Putamen (tissue), 1 donor: ENCODE measurements around the gene ALKBH2.

ENCODE experiments used
- DNase-seq: peaks from one replicate; pipeline ENCODE4 v3.0.0-alpha.2; 2016; ENCODE audit warnings: low spot score

ALKBH2 gene

DNA sequence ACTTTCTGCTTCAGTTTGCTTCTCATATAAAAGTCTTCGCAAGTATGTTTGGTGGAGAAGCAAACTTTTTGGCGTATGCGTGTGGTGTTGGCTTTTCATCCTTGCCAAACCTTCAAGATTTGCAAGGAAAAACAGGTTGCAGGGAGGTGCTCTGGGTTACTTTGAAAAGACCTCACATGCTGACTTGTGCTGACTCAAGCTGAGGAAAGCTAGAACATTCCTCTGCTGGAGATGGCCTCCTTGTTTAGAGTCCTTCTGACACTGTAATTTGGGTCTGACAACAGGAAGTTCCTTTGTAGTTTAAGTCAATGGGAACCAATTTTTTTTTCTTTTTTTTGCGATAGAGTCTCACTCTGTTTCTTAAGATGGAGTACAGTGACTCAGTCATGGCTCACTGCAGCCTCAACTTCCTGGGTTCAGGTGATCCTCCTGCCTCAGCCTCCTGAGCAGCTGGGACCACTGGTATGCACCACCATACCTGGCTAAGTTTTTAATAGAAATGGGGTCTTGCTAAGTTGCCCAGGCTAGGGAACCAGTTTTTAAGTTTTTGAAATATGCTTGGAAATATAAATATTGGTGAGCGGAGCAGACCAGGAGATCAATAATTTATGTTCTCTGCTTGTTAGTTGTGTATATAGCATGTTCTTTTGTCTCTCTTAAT is 20.5 kb upstream of the ALKBH2 start:
- DNase-seq: no peak

DNA sequence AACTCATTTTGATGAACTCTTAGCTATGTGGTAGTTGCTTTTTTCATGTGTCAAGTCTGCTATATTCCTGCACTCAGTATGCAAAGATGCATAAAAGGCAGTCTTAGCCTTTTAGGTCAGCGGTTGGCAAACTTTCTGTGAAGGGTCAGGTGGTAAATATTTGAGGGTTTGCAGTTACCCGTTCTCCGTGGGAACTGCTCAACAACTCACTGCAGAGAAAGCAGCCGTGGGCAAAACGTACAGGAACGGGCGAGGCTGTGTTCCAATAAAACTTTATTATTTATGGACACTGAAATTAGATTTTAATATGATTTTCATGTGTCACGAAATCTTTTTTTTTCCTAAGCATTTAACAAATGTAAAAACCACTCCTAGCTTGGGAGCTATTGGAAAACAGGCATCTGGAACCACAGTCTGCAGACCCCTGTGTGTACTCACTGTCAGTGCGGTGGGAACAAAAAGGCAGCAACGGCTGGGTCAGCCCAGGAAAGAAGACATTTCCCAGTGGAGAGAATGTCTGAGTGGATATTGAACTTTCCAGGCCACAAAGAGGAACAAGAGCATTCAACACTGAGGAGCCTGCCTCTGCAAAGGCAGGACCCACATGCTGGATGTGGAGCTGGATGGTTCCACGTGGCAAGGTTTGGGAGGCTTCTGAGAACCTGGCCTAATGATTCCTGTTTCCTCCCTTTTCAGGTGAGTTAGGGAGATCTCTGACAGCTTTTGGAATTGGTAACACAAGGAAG is 19.6 kb upstream of the ALKBH2 start:
- DNase-seq: no peak

DNA sequence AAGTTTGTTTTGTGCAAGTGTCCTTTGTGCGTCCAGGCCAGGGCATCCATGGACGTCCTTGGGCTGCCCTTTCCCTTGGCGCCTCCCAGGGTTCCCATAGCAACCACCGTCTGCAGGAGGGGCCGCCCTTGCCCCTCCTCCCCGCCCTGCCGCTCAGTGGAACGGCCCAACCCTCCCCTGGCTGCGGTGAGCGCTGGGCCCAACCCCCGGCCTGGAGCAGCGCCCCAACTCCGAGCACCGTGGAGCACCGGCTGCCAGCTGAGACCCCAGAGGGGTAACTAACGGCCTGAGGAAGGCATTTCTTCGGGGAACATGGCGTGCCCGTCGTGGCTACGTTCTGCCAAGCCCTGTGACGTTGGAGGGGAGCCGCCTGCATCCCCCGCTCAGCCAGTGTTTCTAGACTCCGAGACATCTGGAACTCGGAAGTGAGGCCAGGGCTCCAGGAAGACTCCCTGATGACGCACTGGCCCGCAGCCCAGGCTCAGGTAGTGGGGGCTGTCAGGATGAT is 17.8 kb upstream of the ALKBH2 start:
- peak; percentile 92 for DNase-seq

DNA sequence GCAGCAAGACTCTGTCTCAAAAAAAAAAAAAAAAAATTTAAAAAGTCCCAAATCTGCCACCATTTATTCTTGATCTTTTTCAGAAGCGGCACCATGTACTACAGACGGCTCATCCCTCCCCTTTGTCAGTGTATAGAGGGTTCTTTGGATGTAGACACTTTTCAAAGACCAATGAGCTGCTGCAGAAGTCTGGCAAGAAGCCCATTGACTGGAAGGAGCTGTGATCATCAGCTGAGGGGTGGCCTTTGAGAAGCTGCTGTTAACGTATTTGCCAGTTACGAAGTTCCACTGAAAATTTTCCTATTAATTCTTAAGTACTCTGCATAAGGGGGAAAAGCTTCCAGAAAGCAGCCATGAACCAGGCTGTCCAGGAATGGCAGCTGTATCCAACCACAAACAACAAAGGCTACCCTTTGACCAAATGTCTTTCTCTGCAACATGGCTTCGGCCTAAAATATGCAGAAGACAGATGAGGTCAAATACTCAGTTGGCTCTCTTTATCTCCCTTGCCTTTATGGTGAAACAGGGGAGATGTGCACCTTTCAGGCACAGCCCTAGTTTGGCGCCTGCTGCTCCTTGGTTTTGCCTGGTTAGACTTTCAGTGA is 16.6 kb upstream of the ALKBH2 start:
- peak; percentile 33 for DNase-seq

DNA sequence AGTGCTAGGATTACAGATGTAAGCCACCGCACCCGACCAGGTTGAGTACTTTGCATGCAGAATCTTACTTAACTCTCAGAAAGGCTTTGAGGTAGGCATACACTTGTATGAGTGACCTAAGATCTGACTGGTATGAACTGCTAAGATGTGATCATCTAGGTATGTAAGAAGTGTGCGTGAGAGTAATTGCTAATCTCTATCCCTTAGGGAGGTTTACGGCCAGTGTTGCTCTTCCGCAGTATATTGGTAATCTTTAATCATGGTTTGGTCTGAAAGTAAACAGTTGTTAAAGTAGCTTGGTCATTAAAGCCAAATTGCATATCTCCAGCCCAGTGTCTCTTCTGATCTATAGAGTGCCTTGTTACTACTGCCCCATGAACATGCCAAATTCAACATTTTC is 11.9 kb upstream of the ALKBH2 start:
- DNase-seq: no peak

DNA sequence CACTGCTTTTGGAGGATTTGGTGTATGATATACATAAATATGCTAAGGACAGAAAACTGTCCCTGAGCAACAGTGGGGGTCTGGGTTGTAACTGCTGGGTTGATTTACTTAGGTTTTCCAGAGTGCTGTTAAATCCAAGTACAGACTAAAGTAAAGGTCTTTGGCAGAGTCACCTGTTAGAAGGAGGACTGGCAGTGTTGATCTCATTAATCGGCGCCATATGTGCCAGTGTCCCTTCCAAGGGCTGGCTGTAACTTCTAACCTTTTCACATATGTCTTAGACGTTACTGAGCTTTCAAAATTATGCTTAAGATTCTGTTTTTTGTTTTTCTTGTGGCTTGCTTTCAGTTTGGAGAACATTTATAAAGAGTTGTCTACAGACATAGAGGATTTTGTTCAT is 9.2 kb upstream of the ALKBH2 start:
- DNase-seq: no peak

DNA sequence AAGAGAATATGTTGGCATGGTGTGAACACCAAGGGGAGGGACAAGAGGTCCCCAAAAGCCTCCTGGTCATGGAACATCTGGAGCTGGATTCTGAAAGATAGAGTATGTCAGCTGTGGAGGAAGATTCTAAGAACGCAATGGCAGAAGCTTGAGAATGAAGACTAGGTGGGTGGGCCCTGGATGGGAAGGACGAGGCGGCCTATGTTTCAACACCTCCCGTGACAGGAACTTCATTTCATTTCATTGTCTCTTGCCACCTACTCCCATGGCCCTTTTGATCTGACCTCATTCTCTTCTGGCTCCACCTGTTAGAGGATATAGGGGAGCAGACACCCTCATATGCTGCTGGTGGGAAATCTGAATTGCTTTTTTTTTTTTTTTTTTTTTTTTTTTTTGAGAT is 7.5 kb upstream of the ALKBH2 start:
- no peak for DNase-seq

DNA sequence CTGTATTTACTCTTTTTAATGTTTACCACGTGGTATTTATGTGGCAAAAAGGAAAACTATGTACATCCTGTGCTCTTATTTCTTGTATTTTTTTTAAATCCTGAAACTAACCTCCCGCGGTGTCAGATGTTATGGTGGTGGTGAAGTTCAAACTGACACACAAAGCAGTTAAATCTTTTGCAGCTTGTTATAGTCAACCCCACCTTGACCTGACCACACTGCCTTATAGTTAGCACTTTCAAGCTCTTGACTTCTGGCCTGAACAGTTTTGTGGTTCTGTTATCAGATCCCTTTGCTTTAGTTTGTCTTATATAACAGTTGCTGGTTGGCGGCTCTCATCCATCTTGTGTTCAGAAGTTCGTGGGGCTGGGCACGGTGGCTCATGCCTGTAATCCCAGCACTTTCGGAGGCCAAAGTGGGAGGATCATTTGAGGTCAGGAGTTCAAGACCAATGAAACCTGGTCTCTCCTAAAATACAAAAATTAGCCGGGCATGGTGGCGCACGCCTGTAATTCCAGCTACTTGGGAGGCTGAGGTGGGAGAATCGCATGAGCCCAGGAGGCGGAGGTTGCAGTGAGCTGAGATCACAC is 6.3 kb upstream of the ALKBH2 start:
- no peak for DNase-seq

DNA sequence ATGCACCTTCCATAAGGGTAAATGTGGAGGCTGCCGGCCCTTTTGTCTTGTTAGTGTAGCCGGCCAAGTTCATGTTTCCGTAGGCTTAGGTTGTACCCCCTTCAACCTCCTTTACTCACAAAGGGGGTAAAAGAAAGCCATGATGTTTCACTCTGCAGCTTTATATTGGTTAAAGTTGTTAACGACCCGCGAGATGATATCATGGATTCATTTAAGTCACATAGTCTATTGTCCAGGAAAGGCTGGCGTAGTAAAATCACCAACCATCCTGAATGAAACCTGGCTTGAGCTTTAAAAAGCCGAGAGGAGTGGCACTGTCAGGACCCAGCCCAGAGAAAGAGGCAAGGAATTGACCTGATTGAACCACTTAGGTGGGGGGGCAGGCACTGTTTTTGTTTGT is 5.4 kb upstream of the ALKBH2 start:
- no peak for DNase-seq

DNA sequence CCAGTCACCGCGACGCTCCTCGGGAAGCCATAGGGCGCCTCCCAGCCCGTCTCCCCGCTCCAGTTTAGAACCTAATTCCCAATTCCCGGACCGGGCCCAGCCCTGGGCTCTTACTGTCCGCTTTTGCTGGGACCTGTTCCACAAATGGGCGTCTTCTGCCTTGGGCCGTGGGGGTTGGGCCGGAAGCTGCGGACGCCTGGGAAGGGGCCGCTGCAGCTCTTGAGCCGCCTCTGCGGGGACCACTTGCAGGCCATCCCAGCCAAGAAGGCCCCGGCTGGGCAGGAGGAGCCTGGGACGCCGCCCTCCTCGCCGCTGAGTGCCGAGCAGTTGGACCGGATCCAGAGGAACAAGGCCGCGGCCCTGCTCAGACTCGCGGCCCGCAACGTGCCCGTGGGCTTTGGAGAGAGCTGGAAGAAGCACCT is 4.9 kb upstream of the ALKBH2 start:
- DNase-seq: no peak

DNA sequence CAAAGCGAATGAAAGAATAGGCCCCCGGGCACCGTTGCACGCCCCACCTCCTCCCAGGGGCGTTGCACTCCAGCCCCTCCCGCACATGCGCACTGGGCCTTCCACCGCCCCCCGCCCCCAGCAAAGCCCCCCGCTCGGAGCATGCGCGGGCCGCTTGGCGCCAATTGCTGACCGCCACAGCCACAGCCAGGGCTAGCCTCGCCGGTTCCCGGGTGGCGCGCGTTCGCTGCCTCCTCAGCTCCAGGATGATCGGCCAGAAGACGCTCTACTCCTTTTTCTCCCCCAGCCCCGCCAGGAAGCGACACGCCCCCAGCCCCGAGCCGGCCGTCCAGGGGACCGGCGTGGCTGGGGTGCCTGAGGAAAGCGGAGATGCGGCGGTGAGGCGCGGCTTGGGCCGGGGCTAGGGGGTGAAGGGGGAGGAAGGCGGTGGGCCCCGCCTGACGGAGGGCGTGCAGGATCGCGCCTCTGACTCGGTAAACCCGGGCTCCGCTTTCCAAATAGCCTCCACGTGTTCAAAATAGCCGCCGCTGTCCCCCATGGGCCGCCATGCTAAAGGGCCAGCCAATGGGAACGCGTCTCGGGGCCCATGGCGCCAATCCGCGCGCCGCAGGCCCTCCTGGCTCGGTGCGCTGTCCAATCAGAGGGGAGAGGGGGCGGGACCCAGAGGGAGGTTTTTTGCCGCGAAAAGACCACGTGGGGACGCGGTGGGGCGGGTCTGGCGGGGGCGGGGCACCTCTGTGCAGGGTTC is 4.3 kb upstream of the ALKBH2 start, which contains the start of gene UNG:
Gene UNG (plus strand): TSS at position 163 of the 748 bp plus-strand sequence. CDS start 83 bp downstream, at position 246.
- peak; percentile 96 for DNase-seq

DNA sequence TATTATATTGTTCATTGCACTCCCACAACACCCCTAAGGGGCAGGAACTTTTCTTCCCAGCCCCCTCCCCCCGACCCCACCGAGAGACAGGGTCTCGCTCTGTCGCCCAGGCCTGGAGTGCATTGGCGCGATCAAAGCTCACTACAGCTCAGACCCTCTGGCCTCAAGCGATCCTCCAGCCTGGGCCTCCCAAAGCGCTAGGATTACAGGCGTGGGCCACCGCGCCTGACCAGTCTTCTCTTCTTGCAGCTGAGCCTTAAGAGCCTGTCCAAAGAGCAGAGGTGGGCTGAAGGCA is 3.8 kb upstream of the ALKBH2 start:
- no peak for DNase-seq

DNA sequence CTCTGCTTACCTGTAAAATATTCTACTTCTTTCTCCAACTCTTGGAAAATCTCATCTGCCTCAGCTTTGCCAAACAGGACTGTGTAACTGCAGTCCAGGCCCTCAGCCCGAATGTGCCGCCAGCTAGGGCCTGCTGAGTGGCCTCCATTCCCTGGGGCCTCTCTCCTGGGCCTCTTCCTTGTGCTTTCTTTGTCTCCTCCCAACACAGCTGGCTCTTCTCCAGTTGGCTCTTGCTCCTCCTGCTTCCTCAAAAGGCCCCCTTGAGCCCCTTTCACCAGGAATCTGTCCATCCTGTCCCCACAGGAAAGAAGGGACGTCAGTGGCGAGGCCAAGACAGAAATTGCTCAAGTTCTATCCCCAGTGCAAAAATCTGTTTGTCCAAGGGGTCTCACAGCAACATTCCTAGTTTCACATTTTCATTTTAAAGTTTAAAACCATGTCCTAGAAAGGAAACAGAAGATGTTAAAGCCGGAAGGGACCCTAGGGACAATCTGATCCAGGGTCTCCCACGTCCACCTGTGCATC is 713 bp downstream of the ALKBH2 start:
- DNase-seq: no peak

DNA sequence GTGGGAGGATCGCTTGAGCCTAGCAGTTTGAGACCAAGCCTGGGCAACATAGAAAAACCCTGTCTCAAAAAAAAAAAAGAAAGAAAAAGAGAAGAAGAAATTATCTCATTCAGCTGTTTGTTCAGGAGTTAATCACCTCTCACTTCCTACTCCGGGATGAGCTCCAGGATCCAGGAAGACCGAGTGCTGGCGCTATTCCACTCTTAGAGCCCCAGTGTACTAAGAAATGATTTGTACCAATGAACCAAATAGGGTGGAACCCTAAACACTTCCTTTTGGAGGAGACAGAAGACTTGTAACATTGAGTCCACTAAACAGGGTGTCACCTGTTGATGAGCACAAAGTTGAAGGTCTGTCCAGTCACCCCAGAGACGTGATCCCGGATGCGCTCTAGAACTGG is 3.6 kb downstream of the ALKBH2 start:
- no peak for DNase-seq

DNA sequence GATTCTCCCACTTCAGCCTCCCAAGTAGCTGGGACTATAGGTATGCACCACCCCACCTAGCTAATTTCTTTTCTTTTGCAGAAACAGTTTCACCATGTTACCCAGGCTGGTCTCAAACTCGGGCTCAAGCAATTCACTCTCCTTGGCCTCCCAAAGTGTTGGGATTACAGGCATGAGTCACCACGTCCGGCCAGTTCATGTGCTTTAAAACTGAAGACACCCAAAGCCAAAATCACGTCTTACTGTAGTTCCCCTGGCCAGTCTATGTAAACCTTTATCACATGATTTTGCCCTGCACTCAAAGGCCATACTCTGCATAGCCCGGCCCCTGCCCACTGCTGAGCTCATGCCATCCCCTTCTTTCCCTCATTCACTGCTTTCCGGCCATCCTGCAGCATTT is 4.5 kb downstream of the ALKBH2 start:
- DNase-seq: no peak

DNA sequence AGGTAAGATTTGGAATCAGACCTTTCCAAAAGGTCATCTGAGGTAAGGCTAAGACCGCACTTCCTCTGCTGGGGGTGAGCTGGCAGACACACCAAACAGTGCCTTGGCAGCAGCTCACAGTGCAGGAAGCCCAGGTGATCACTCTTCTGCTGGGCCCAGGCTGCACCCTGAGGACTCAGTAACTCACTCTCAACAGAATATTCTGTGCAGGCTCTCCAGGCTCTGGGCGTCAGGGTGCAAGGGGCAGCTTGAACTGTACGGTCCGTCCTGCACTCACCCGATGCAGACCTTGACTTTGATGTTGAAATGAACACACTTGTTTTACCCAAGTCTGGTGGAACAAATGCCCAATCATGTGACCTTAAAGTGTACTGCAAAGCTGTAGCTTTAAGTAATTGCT is 6.0 kb downstream of the ALKBH2 start:
- DNase-seq: no peak

DNA sequence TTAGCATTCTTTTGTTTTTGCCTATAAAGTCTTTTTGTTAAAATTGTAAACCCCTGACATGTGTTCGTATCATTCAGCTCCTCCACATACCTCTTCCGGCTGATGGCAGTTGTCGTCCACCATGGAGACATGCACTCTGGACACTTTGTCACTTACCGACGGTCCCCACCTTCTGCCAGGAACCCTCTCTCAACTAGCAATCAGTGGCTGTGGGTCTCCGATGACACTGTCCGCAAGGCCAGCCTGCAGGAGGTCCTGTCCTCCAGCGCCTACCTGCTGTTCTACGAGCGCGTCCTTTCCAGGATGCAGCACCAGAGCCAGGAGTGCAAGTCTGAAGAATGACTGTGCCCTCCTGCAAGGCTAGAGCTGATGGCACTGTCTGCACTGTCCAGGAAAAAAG is 7.7 kb downstream of the ALKBH2 start:
- no peak for DNase-seq

DNA sequence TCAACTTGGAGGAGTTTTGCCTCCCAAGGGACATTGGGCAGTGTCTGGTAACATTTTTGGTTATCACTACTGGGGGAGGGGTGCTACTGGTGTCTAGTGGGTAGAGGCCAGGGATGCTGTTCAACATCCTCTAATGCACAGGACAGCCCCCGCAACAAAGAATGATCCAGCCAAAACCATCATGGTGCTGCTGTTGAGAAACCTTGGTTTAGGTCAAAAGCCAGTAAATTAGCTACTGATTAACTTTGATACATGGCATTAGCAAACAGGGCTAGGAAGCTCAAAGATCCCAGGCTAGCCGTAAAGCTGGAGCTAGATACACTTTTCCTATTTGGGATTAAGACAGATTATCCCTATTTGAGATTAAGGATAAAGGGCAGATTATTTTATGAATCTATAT is 8.8 kb downstream of the ALKBH2 start:
- DNase-seq: no peak

DNA sequence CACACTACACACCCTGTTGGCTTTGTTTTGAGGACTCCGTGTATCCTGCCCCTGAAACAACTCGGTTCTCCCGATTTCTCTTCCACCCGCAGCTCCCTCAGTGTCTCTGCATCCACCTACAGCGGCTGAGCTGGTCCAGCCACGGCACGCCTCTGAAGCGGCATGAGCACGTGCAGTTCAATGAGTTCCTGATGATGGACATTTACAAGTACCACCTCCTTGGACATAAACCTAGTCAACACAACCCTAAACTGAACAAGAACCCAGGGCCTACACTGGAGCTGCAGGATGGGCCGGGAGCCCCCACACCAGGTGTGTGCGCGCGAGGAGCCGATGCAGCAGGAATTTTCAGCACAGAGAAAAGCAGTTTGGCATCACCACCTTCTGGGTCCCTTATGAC is 10.5 kb downstream of the ALKBH2 start:
- DNase-seq: no peak

DNA sequence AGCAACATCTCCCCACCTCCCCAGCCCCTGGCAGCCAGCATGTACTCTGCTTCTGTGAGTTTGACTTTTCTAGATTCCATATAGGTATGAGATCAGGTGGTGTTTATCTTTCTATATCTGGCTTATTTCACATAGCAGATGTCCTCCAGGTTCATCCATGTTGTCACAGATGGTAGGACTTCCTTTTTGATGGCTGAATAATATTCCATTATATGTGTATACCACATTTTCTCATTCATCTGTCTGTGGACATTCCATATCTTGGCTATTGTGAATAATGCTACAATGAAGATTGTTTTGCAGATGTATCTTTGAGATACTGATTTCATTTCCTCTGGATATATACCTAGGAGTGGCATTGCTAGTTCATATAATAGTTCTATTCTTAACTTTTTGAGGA is 18.4 kb downstream of the ALKBH2 start:
- DNase-seq: no peak

DNA sequence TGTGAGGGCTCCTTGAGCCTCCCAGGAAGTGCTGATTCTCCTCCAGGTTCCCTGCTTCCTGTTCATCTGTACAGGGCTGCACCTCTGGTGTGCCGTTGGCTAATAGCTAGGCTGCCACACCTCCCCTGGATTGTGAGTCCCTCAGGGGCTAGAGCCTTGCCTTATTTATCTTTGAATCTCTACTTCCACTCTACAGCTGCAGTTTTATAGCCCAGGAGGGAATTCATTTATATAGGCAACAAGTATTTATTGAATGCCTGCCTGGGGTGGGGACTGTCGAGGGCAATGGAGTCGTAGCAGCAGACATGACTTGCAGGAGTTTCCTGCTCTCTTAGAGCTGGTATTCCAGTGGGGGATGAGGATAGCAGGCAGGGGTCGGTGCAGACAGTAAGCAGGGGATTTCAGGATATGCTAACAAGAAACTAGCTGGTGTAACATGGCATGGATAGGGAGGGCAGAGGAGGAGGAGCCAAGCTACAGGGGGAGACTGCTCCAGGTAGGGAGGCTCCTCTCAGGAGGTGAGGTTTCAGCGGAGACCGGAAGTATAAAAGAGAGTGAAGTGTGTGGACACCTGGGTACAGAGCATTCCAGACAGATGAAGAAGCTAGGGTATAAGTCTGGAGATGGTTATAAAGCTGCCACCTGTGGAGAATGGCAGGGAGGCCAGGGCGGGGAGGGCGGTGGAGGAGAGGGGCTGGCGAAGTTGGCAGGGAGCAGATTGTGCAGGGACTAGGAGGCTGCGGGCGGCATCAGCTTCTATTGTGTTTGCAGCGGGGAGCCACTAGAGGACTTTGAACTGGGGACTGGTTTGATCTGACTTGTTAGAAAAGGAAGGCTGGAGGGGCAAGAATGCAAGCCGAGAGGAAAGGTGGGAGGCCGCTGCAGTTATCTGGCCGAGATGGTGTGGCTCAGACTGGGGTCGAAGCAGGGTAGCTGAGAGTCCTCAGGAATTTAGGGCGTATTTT is 23.7 kb downstream of the ALKBH2 start:
- DNase-seq: no peak
